Measurements from ENCODE around the gene SLAIN1.

- TF ChIP-seq POLR2A (IDR thresholded peaks at IDR 0.05) = no peak
- TF ChIP-seq CTCF (IDR thresholded peaks at IDR 0.05) = no peak
- TF ChIP-seq EP300 (IDR thresholded peaks at IDR 0.05) = no peak
These were observed 4.0 kb upstream of the SLAIN1 start for GRCh38 chr13:77693449-77693940.

Data from suprapubic skin (tissue), 3 donors.